CD4-positive, alpha-beta T cell treated with Interleukin-21 for 1 hour (primary cell): ENCODE measurements around the gene KDM5B.
"Not testable (repeated sequence)": the region's sequence is repeated elsewhere in the genome, so short reads cannot be mapped to it uniquely, and the experiment has no call there.

Experiments used
- DNase-seq: peaks from one replicate; pipeline ENCODE4 v3.0.0-alpha.2; 2020

KDM5B gene

GRCh38 chr1:202791077-202791747 is 17.0 kb downstream of the KDM5B start:
- no peak for DNase-seq

DNA sequence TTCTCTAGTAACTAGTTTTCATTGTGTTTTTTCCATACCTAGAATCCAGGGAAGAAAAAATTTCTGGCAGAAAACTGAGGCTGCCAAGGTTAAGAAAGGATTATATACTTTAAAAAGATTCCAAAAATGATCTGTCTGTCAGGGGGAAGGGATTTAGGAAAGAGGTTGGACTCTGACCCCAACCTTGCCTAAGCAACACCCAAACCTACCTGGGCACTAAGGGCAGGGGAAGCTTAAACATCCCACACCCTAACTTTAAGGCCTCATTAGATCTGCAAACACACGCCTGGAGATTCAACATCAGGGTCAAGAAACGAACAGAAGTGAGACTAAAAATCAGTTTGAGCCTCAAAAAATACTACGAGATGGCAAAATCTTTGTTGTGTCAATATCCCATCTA is 19.4 kb downstream of the KDM5B start:
- no peak for DNase-seq

GRCh38 chr1:202786804-202787203 is 21.4 kb downstream of the KDM5B start:
- DNase-seq, result no peak

- DNase-seq, result no peak
These were observed 27.0 kb downstream of the KDM5B start for GRCh38 chr1:202781180-202781579.

DNA sequence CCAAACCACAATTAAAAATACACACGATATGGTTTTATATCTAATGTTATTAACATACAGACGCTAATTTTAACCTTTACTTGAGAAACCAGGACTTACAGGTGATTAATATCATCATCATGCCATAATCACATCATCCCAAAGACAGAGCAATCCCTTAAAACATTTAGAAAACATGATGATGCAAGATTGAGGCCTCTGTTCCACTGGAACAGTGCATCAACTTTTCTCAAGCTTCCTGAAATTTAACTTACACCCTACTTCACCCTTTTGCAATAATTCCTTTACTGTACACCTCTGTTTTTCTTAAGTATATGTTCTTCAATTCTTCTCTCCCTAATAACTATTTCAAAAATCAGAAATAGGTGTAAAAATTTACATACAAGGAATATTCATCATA is 38.1 kb downstream of the KDM5B start:
- no peak for DNase-seq

DNA sequence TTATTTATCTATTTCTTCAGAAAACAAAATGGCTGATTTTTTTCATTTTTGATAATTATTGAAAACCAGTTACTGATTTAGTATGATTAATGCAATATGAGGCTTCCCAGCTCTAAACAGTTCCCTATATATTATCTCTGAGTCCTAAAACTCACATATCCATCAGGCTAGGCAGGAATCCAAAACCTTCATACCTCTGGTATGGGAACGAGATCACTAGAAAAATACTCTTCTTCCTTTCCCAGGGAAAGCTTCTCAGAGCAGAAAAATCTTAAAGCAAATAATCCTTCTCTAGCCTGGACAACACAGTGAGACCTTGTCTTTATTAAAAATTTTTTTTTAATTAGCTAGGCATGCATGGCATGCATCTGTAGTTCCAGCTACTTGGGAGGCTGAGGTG is 42.5 kb downstream of the KDM5B start:
- DNase-seq, result no peak

- DNase-seq, result no peak
These were observed 46.2 kb downstream of the KDM5B start for GRCh38 chr1:202762019-202762418.

- no peak for DNase-seq
These were observed 47.6 kb downstream of the KDM5B start for GRCh38 chr1:202760589-202760988.

DNA sequence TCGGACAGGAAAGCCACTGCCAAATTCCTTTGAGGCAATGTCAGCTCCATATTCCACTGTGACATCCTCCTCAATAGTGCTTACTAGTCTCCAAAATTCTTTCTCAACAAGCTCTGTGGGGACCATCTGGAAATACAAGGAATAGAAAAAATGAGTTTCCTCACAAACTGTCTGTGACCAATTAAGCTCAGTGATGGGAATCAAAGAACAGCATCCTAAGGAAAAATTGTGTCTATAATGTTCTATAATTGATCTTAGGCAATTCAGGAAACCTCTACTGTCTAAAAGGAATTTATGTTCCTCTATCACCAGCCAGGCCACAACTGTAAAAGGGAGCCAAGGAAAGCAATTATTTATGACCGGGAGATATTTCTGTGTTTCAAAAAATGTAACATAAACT is 51.8 kb downstream of the KDM5B start:
- DNase-seq, result no peak

DNA sequence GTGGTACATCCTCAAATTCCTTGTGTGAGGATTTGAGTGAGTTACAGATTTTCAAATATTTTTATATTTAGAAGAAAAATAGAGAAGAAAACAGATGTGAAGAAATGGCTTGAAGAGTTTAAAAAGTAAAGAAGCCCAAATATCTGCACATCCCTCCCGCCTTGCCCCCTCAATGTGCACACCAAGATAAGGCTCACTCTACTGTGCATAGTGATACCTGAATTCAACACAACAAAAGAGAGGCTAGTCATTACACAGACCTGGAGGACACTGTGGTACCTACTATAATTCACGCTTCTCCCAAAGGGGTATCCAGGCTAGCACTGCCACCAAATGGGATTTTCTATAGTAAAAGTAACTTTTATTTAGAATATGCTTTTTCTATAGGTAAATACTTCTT is 53.9 kb downstream of the KDM5B start:
- no peak for DNase-seq

DNA sequence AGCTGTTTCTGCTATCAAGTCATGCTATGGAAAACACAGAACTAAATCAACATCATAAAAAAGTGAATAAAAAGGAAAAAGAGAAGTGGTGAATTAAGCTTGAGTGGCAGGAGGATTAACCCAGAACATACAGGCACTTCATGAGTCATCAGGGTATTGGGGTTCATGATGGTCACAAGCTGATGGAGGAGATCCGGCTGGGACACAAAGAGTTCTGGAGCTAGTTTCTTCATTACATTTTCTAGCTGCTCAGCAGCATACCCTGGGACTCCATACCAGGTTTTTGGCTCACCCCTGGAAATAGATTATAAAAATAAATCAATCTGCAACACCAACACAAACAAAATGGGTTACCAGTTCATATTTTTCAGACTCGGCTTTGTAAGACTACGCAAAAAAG is 55.4 kb downstream of the KDM5B start:
- DNase-seq, result no peak

DNA sequence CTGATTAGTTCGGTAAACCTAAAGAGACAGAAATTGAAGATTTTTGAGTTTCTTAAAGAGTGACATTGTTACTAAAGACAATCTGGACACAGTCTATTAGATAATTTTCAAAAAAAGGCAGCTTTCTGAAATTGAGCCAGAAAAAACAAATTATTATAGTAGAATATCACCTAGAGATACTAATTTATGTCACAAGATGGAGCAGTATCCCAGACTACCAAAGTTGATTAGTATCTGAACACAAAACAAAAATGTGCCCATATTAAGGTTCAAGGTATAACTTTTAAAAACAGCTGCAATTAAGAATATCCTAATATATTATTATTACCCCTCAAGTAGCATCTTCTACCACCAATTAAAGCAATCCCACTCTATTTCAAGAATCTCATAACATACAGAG is 57.5 kb downstream of the KDM5B start:
- peak; percentile 29 for DNase-seq

- no peak for DNase-seq
These were observed 58.2 kb downstream of the KDM5B start for GRCh38 chr1:202750024-202750423.

DNA sequence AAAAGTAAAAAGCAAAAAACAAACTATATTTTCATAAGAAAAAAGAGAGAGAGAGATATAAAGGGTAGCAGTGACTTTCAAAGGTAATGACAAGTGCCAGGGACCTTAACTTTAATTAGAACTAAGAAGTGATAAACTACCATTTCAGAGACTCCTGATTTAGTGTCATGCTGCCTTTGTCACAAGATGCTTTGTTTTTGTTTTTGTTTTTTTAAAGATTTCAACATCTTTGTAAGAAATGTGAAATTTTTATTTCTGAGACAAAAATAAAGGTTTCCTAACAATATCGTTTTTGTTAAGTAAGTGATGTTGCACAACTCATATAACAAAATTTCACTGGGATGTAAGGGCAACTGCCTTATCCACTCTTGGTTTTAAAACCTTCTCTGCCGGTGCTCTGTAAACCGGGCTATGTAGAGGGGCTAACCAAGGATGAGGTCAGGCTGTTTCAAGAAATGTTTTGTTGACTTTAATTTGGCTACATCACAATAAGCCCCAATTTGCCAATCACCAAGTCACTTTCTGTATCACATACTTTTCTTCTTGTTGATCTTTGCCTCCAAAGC is 62.8 kb downstream of the KDM5B start:
- no peak for DNase-seq

GRCh38 chr1:202744770-202745169 is 63.5 kb downstream of the KDM5B start:
- DNase-seq, result not testable (repeated sequence)

GRCh38 chr1:202742496-202742895 is 65.7 kb downstream of the KDM5B start:
- DNase-seq, result no peak

GRCh38 chr1:202733251-202733650 is 75.0 kb downstream of the KDM5B start:
- DNase-seq, result no peak

DNA sequence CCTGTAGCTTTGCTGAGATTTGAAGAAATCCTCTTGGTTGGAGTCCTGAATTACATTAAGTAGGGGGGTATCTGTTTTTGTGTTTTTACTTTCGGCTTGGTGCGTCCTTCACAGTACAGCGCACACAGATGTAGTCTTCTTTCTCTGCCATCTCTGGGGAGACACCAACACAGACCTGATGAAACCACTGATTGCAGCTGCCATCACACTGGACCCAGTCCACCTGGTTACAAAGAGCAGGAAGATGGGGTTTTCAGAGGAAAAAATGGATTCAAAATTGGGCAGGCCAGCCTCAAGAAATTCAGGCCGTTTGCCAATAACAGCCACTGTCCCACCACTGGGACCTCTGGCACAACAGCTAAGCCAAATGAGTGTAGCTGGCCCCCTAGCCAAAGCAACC is 79.3 kb downstream of the KDM5B start:
- DNase-seq, result no peak

DNA sequence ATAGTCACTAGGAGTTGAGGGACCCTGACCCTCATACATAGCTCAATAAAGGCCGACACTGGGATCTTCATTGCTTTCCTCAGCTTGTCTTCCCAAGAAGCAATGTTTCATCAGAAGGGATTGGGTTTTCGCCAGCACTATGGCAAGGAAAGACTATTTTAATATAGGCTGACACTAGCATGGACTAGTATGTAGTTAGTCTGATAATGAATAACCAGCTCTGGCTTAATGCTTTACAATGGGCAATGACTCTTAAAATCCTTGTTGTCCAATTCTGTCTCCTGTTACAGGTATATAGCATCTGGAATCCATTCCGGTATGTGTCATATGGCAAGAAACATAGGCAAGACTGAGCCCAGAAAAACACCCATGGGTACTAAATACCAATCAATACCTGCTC is 82.7 kb downstream of the KDM5B start:
- DNase-seq, result no peak

DNA sequence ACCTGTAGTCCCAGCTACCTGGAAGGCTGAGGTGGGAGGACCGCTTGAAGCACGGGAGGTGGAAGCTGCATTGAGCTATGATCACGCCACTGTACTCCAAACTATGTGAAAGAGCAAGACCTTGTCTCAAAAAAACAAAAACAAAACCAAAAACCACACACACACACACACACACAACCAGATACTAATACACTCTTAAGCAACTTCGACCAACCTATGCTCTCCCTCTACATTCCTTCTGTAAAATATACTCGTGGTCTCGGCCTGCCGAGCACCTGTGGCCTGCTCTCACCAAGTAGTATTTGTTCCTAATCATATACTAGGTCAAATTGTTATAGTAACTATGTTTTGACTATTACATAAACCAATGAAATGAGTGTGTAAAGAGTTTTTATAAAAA is 84.5 kb downstream of the KDM5B start:
- no peak for DNase-seq

DNA sequence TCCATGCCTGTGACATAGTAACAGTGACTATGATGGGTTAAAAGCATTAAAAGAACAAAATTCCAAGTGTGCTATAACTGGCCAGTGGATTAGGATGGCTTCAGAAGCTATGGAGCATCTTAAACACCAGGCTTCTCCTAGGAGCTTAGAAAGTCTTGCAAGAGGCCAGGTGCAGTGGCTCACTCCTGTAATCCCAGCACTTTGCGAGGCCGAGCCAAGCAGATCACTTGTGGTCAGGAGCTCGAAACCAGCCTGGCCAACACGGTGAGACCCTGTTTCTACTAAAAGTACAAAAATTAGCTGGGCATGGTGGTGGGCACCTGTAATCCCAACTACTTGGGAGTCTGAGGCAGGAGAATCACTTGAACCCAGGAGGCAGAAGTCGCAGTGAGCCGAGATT is 85.2 kb downstream of the KDM5B start:
- not testable (repeated sequence) for DNase-seq

DNA sequence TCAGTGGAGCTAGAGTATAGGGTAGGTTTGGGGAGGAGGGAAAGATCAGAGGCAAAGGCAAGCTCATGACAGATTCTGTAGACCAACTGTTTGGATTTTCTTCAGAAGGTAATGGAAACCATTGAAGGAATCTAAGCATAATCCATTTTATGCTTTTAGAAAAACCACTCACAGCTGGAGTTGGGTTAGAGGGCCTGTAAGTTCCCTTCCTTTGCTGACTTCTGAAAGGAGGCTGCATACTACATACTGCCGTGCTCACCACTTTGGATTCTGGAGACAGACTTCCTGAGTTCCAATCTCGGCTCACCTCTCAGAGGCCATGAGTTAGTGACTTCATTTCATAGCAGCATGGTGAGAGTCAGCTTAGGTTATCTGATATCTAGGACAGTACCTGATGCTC is 91.6 kb downstream of the KDM5B start:
- DNase-seq, result no peak

DNA sequence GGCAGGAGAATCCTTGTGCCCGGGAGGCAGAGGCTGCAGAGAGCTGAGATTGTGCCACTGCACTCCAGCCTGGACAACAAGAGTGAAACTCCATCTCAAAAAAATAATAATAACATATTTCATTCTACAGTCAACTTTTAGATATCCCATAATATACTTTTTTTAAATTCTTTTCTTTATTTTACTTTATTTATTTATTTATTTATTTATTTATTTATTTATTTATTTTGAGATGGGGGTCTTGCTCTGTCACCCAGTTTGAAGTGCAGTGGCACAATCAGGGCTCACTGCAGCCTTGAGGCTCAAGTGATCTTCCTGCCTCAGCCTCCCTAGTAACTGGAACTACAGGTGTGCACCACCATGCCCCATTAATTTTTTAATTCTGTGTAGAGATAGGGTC is 94.0 kb downstream of the KDM5B start:
- DNase-seq, result not testable (repeated sequence)

DNA sequence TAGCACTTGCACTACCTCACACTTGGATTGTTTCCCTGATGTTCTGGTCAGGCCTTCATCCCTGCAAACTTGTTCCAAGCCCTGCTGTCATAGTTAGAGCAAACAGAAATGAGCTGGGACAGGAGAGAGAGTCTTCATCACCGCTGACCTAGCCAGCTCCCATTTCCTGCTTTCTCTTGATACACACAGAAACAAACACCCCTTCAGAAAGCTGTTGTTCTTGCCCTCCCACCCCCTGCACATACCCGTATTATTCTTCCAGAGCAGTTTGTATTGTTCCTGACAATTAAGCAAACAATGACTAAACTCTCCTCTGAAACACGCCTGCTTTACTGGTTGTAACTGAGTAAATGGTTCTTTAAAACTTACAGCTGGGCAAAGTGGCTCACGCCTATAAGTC is 95.1 kb downstream of the KDM5B start:
- DNase-seq, result no peak

GRCh38 chr1:202711949-202712635 is 96.1 kb downstream of the KDM5B start:
- DNase-seq, result no peak
